Ovary (tissue), 3 donors: ENCODE results near the gene MMP21.

Source experiments
- EP300 ChIP-seq: sonication (generic); formaldehyde crosslinking; IDR thresholded peaks from one replicate; pipeline ENCODE4 v1.6.1; 2017; ENCODE audit warnings: antibody characterized with exemption
- POLR2A ChIP-seq: fragments of 450-650 bp; IDR thresholded peaks from one replicate; pipeline ENCODE4 v1.6.1; 2017; ENCODE audit warnings: antibody characterized with exemption, mild to moderate bottlenecking, moderate library complexity
- TF ChIP-seq, protein P1 (sequence below), 3 donors: fragments of 450-650 bp in 2 of 3; fragments of 200-600 bp in 1 of 3; IDR thresholded peaks; one replicate each; pipeline versions ENCODE4 v1.5.1 to v1.8.0; 2016 to 2022; ENCODE audit warnings: antibody characterized with exemption in 3 of 3, mild to moderate bottlenecking in 1 of 3
- donor health status: DM: no; HTN: no; CAD: no.

DNA sequence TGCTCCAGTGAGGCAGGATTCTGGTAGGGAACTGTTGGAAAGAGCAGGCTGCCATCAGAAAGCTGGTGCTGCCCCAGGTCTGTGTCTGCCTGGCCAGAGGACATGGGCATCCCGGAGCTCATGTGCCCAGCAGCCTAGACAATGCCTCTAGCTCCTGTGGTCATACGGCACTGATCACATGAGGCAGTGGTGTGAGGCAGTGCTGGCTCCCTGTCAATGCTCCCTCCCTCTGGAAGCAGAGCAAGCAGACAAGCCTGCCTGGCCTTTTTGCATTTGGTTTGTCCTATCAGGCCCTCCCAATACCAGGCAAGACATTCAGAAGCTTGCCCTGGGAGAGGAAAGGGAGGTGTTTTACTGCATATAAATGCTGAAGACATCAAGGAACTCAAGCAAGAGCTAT, 19.5 kb upstream of the MMP21 start:
- TF ChIP-seq, protein P1, sequence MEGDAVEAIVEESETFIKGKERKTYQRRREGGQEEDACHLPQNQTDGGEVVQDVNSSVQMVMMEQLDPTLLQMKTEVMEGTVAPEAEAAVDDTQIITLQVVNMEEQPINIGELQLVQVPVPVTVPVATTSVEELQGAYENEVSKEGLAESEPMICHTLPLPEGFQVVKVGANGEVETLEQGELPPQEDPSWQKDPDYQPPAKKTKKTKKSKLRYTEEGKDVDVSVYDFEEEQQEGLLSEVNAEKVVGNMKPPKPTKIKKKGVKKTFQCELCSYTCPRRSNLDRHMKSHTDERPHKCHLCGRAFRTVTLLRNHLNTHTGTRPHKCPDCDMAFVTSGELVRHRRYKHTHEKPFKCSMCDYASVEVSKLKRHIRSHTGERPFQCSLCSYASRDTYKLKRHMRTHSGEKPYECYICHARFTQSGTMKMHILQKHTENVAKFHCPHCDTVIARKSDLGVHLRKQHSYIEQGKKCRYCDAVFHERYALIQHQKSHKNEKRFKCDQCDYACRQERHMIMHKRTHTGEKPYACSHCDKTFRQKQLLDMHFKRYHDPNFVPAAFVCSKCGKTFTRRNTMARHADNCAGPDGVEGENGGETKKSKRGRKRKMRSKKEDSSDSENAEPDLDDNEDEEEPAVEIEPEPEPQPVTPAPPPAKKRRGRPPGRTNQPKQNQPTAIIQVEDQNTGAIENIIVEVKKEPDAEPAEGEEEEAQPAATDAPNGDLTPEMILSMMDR (IDR thresholded peaks at IDR 0.05): no peak
- no peak for TF ChIP-seq EP300
- TF ChIP-seq POLR2A: no peak
